GM20431 (cell line): Measurements from ENCODE around the gene GLP2R.
"Not testable (repeated sequence)": the region's sequence is repeated elsewhere in the genome, so short reads cannot be mapped to it uniquely, and the experiment has no call there.

ENCODE experiments used
- in situ Hi-C: fragments of 300-500 bp; cut with MseI, MboI; formaldehyde crosslinking; loops from one replicate; pipeline ENCODE4 v1.15.0; 2020; ENCODE audit warnings: low sequenced_read_pairs; ENCODE audit not compliant: unreplicated experiment

The GLP2R gene

DNA sequence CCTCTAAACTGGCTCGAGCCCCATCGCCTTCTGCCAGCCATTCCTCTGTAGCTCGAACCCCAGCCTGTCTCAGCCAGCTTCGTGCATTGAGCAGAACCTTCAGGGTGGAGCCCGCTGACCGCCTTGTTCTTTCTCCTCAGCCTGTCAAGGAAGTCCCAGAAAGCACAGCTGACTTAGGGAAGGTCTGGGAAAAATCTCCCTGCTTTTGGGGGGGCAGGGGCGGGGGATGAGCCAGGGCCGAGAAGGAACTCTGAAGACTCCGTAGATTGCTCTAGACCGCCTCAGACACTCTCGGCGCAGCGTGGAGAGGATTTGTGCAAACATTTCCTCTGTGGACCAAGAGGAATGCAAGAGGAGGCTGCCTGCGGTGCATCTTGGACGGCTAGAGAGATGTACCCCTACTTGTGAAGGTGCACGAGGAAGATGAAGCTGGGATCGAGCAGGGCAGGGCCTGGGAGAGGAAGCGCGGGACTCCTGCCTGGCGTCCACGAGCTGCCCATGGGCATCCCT, at the start of gene GLP2R:
Gene GLP2R, plus strand, starts transcription at position 284 of the 510 bp plus-strand sequence. Its CDS starts 140 bp downstream, at position 424.
- in situ Hi-C loops: no loop called here

DNA sequence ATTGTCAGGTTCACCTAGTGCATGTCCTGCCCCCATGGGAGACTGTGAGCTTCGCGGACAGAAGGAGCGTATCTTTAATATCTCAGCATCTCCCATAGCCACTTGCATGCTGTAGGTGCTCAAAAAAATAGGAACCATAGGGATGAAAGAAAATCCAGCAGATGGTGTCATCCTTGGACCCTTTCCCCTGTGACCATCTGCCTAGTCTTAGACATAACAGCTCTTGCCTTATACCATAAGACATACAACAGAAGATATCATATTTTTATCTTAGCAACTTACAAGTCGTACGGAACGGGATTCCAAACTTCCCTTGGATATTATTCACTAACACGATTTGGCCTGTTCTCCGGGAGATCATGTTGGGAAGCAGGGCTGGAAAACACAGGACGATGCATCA, 48.8 kb upstream of the GLP2R start:
- in situ Hi-C loops: no loop called here

- in situ Hi-C loops: no loop called here
Observed at GRCh38 chr17:9780552-9780951, 45.2 kb upstream of the GLP2R start.

GRCh38 chr17:9783050-9783449, 42.7 kb upstream of the GLP2R start:
- in situ Hi-C loops: no loop called here

- in situ Hi-C loops: not testable (repeated sequence)
Observed at GRCh38 chr17:9783465-9783864, 42.3 kb upstream of the GLP2R start.

DNA sequence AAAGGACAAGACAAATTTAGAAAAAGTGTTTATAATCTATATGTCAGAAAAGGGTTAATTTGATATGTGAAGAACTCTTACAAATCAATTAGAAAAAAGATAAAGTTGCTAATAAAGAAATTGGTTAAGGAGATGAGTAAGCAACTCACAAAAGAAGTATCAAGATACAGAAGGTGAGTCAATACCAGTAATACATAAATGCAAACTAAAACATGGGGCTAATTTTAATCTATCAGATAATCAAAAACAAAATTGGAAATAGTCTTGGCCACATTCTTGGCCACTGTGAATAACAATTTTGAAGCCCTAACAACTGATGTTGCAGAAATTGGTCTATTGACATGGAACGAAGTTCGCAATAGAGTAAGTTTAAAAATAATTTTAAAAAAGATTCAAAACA, 41.2 kb upstream of the GLP2R start:
- in situ Hi-C loops: no loop called here

GRCh38 chr17:9788601-9789000, 37.1 kb upstream of the GLP2R start:
- in situ Hi-C loops: no loop called here

DNA sequence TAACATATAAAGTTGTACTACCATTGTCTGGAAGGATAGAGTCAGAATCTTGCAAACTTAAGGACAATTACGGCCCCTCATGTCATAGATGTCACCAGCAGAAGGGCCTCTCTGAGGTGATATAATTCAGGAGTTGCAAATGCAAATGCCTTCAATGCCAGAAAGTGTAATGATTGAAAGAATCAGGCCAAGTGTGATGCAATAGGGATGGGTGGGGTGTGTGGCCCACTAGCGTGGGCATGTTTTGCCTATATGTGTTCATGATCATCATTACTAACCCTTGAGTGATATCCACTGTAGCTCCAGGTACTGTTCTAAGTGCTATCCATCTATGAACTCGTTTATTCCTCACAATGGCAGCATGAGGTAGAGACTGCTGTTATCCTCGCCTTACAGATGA, 35.4 kb upstream of the GLP2R start:
- in situ Hi-C loops: no loop called here

GRCh38 chr17:9790889-9791876, 34.5 kb upstream of the GLP2R start, which contains the start of gene DHRS7C:
DHRS7C (minus strand) TSS chr17:9791592; CDS start chr17:9791284, 308 bp downstream.
- in situ Hi-C loops: no loop called here

GRCh38 chr17:9792181-9792840, 33.4 kb upstream of the GLP2R start:
- in situ Hi-C loops: no loop called here

- in situ Hi-C loops: no loop called here
Observed at GRCh38 chr17:9798008-9798407, 27.7 kb upstream of the GLP2R start.

DNA sequence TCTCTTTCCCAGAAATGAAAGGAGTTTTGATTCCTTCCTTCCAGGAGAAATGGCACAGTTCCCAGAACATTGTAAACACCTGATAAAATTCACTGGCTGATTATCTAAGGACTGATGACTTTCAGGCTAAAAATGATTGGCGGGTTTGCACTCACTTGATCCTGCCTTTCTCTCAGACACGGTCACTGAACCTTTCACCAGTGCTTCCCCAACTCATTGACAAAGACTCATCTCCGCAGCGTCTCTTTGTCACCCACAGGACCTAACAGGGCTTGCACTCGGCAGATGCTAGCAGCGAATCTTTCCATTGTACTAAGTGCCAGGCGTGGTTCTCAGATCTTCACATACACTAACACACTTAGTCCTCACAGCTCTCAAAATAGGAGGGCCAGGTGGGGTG, 27.0 kb upstream of the GLP2R start:
- in situ Hi-C loops: no loop called here

GRCh38 chr17:9801505-9801904, 24.2 kb upstream of the GLP2R start:
- in situ Hi-C loops: no loop called here

GRCh38 chr17:9802294-9802693, 23.4 kb upstream of the GLP2R start:
- in situ Hi-C loops: no loop called here

- in situ Hi-C loops: no loop called here
Observed at GRCh38 chr17:9802697-9803096, 23.0 kb upstream of the GLP2R start.

- in situ Hi-C loops: no loop called here
Observed at GRCh38 chr17:9805769-9806168, 20.0 kb upstream of the GLP2R start.

GRCh38 chr17:9806699-9807098, 19.0 kb upstream of the GLP2R start:
- in situ Hi-C loops: no loop called here

DNA sequence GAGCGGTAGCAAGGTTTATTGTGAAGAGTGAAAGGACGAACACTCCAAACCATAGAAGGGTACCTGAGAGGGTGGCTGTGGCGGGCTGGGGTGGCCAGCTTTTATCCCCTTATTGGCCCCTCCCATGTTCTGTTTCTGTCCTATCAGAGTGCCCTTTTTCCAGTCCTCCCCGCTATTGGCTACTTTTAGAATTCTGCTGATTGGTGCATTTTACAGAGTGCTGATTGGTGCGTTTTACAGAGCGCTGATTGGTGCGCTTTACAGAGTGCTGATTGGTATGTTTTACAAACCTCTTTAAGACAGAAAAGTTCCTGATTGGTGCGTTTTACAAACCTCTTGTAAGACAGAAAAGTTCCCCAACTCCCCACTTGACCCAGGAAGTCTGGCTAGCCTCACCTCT, 16.3 kb upstream of the GLP2R start:
- in situ Hi-C loops: no loop called here

DNA sequence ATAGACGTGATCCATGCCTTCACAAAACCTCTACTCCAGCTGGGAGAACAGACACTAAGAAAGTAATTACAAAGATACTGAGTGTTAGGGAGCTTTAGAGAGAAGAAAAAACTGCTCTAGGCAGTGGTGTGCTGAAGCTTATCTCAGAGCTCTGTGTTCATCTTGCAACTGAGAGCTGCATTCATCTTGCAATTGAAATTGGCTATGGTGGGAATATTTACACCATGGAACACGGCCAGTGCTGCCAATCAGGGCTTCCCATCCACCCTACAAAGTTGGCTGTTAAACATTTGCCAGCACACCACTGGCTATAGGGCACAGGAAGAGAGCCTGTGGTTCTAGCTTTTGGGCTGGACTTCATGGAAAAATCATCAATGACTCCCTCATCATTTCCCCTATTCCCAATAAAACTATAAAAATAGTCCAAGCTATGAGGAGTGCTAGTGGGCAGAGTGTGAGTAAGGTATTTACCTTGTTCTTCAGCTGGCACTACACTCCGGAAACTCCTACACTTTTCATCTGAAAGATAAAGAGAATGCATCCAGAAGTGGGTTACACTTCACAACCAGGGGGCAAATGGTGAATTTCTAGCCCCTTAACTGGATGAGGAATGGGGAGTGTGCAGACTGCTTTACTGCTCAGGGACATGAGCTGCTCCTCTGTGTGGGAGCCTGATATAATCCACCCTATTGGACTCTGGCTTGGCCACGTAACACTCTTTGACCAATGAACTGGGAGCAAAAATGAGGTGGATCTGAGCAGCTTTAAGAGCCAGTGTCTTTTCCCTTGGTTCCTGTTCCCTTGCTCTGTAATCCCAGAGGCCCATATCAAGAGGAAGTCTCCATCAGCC, 15.4 kb upstream of the GLP2R start:
- in situ Hi-C loops: no loop called here

- in situ Hi-C loops: no loop called here
Observed at GRCh38 chr17:9811086-9811485, 14.6 kb upstream of the GLP2R start.
